ENCODE results near the gene MRPL28. TPM values are rescaled to one million over a fixed set of nuclear protein-coding genes. Genes with fewer than 3 reads are reported as not detected.
A peak's percentile ranks its signal among the peaks of the same experiment; 100 is the strongest.
"Not testable (repeated sequence)": the region's sequence is repeated elsewhere in the genome, so short reads cannot be mapped to it uniquely, and the experiment has no call there.

Gene MRPL28
- total RNA-seq, 1 experiment from 2014 or later = 252 TPM

- peak; percentile 68 for DNase-seq (ENCODE audit: low spot score)
Observed at GRCh38 chr16:391885-392335, 21.6 kb upstream of the MRPL28 start.

- DNase-seq (ENCODE audit: low spot score) = no peak
Observed at GRCh38 chr16:389352-389751, 19.0 kb upstream of the MRPL28 start.

- not testable (repeated sequence) for DNase-seq (ENCODE audit: low spot score)
Observed at GRCh38 chr16:387761-388666, 17.7 kb upstream of the MRPL28 start.

GRCh38 chr16:386641-387156 is 16.4 kb upstream of the MRPL28 start:
- DNase-seq (ENCODE audit: low spot score) = no peak

GRCh38 chr16:383326-384051 is 13.2 kb upstream of the MRPL28 start:
- DNase-seq (ENCODE audit: low spot score) = no peak

GRCh38 chr16:381789-382717 is 11.7 kb upstream of the MRPL28 start, which contains the start of gene PGAP6:
PGAP6 (minus strand) TSS chr16:381978; CDS start chr16:381821, 157 bp downstream.
- DNase-seq (ENCODE audit: low spot score) = no peak

- no peak for DNase-seq (ENCODE audit: low spot score)
Observed at GRCh38 chr16:381012-381788, 10.9 kb upstream of the MRPL28 start.

GRCh38 chr16:380762-381011 is 10.3 kb upstream of the MRPL28 start:
- DNase-seq (ENCODE audit: low spot score) = no peak

GRCh38 chr16:379961-380761 is 9.8 kb upstream of the MRPL28 start:
- DNase-seq (ENCODE audit: low spot score) = no peak

- DNase-seq (ENCODE audit: low spot score) = no peak
Observed at GRCh38 chr16:379183-379960, 9.0 kb upstream of the MRPL28 start.

- DNase-seq (ENCODE audit: low spot score) = no peak
Observed at GRCh38 chr16:378821-379182, 8.5 kb upstream of the MRPL28 start.

GRCh38 chr16:378113-378820 is 7.9 kb upstream of the MRPL28 start:
- not testable (repeated sequence) for DNase-seq (ENCODE audit: low spot score)

GRCh38 chr16:377419-377951 is 7.1 kb upstream of the MRPL28 start:
- DNase-seq (ENCODE audit: low spot score) = no peak

GRCh38 chr16:376817-377418 is 6.6 kb upstream of the MRPL28 start:
- no peak for DNase-seq (ENCODE audit: low spot score)

- DNase-seq (ENCODE audit: low spot score) = no peak
Observed at GRCh38 chr16:375927-376816, 5.8 kb upstream of the MRPL28 start.

- DNase-seq (ENCODE audit: low spot score) = no peak
Observed at GRCh38 chr16:375212-375611, 4.9 kb upstream of the MRPL28 start.

- DNase-seq (ENCODE audit: low spot score) = no peak
Observed at GRCh38 chr16:374616-374926, 4.2 kb upstream of the MRPL28 start.
